Esophagus muscularis mucosa (tissue), 4 donors: Measurements from ENCODE around the gene TAF10. TPM values are rescaled to one million over a fixed set of nuclear protein-coding genes. Genes with fewer than 3 reads are reported as not detected.

Experiments
- DNase-seq: peaks from one replicate; pipeline ENCODE4 v3.0.0-alpha.2; 2017; ENCODE audit errors: extremely low spot score
- H3K27ac ChIP-seq, 4 donors: fragments of 200-600 bp; sonication (generic); replicated peaks in 1 of 4; 1 replicate in 3 of 4; 2 replicates in 1 of 4; pipeline ENCODE4 v1.5.1; 2016 to 2019; ENCODE audit warnings: mild to moderate bottlenecking in 1 of 4
- H3K27me3 ChIP-seq, 4 donors: fragments of 200-600 bp; sonication (generic); one replicate each; pipeline versions ENCODE4 v1.5.1 to v1.6.0; 2016 to 2019
- H3K36me3 ChIP-seq, 4 donors: fragments of 200-600 bp; sonication (generic); one replicate each; pipeline ENCODE4 v1.5.1; 2016 to 2019
- H3K4me1 ChIP-seq, 4 donors: fragments of 200-600 bp; sonication (generic); one replicate each; pipeline ENCODE4 v1.5.1; 2016 to 2019
- H3K4me3 ChIP-seq, 4 donors: fragments of 200-600 bp; sonication (generic); 1 replicate in 2 of 4; 2 replicates in 2 of 4; pipeline ENCODE4 v1.5.1; 2016 to 2019; ENCODE audit warnings: mild to moderate bottlenecking in 4 of 4, moderate library complexity in 1 of 4
- H3K9me3 ChIP-seq, 4 donors: fragments of 200-600 bp; sonication (generic); 1 replicate in 3 of 4; 2 replicates in 1 of 4; pipeline ENCODE4 v1.5.1; 2016 to 2019
- EP300 ChIP-seq: sonication (generic); formaldehyde crosslinking; IDR thresholded peaks from one replicate; pipeline ENCODE4 v1.6.1; 2017; ENCODE audit warnings: antibody characterized with exemption
- POLR2A ChIP-seq: fragments of 450-650 bp; IDR thresholded peaks from one replicate; pipeline ENCODE4 v1.6.1; 2017; ENCODE audit warnings: antibody characterized with exemption, moderate library complexity, mild to moderate bottlenecking, low read depth
- POLR2AphosphoS5 ChIP-seq, 2 donors: sonication (generic); formaldehyde crosslinking; IDR thresholded peaks; one replicate each; pipeline ENCODE4 v1.6.1; 2017; ENCODE audit warnings: antibody characterized with exemption in 2 of 2
- WGBS: methylation state at CpG from one replicate; pipeline ENCODE4 v1.1.5; 2018; 5-methylcytosine and 5-hydroxymethylcytosine counted together
- intact Hi-C: fragments of 100-400 bp; cut with DNase I; formaldehyde crosslinking; loops from one replicate; pipeline ENCODE4 v1.15.1; 2023
- total RNA-seq, 4 donors: library from RNA; depleted of rRNA; stranded (reverse); fragments of >200 nt; gene quantifications; one replicate each; pipeline versions ENCODE4 v1.1.0 to v1.2.1, GENCODE V29; 2016
- TF ChIP-seq, protein P1 (sequence below), 3 experiments: fragments of 200-600 bp in 2 of 3; fragments of 450-650 bp in 1 of 3; sonication (generic) in 2 of 3; IDR thresholded peaks; one replicate each; pipeline ENCODE4 v1.5.1; 2017 to 2019; ENCODE audit warnings: antibody characterized with exemption in 3 of 3, mild to moderate bottlenecking in 2 of 3, moderate library complexity in 1 of 3

TAF10 gene
- total RNA-seq, 4 donors from 2014 or later: 24.2 to 51.1 (median 43.4) TPM

DNA sequence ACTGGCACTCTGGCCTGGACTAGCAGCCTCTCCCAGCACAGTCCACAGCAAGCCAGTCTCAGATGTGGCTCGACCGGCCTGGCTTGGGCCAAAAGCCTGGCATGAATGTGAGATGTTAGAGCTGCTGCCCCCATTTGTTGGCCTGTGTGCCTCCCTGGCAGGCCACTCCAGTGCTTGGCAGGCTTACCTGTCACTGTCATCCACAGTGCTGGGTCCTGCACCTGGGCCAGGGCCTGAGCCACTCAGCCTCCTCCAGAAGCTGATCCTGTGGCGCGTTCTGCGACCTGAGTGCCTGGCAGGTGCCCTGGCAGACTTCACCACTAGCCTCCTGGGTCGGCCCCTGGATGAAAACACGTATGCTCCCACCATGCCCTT lies 44.7 kb downstream of the TAF10 start:
- H3K9me3 ChIP-seq: no peaks in the 10 kb centered on the region
- H3K36me3 ChIP-seq: peaks cover 0 to 61% (median 18%) of the 10 kb centered on the region in 4 donors
- H3K27me3 ChIP-seq: no peaks in the 10 kb centered on the region
- peak; percentile 79 for DNase-seq
- H3K4me3 ChIP-seq: no peak overlapping the region
- peaks cover 8 to 28% (median 20%) of the 10 kb centered on the region in 4 donors for H3K4me1 ChIP-seq
- intact Hi-C loops: no loop called here
- no peak overlapping the region for H3K27ac ChIP-seq
- TF ChIP-seq EP300: no peak
- TF ChIP-seq, protein P1, sequence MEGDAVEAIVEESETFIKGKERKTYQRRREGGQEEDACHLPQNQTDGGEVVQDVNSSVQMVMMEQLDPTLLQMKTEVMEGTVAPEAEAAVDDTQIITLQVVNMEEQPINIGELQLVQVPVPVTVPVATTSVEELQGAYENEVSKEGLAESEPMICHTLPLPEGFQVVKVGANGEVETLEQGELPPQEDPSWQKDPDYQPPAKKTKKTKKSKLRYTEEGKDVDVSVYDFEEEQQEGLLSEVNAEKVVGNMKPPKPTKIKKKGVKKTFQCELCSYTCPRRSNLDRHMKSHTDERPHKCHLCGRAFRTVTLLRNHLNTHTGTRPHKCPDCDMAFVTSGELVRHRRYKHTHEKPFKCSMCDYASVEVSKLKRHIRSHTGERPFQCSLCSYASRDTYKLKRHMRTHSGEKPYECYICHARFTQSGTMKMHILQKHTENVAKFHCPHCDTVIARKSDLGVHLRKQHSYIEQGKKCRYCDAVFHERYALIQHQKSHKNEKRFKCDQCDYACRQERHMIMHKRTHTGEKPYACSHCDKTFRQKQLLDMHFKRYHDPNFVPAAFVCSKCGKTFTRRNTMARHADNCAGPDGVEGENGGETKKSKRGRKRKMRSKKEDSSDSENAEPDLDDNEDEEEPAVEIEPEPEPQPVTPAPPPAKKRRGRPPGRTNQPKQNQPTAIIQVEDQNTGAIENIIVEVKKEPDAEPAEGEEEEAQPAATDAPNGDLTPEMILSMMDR (IDR thresholded peaks at IDR 0.05): no peak
- no peak for TF ChIP-seq POLR2A
- TF ChIP-seq POLR2AphosphoS5 (IDR thresholded peaks at IDR 0.05): no peak
- WGBS: no CpG with 5 or more reads among the region's 7 CpGs

DNA sequence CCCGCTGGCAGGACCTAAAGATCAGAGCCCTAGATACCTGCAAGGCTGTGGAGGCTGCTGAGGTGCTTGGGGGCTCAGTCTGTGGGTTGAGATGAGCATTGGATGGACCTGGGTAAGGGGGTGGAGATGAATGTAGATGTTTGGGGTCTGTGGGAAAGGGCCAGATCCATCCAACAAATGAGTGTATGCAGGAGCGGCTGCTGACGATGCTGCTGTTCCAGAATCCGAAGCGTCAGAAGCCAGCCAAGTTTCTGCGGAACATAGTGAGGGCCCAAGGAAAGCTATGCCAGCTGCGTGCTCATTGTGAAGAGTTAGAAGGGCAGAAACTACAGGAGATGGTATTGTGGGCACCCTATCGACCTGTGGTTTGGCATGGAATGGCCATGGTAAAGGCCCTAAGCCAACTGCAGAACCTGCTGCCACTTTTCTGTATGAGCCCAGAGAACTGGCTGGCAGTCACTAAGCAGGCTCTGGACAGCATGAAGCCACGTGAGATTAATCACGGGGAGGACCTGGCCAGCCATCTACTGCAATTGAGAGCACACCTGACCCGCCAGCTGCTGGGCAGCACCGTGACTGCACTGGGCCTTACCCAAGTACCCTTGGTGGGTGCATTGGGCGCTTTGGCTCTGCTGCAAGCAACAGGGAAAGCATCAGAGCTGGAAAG lies 45.2 kb downstream of the TAF10 start:
- Histone ChIP-seq H3K36me3 (peaks cover 0 to 61% (median 18%) of the 10 kb centered on the region in 4 donors), H3K27ac (no peak overlapping the region), H3K4me1 (peaks cover 8 to 23% (median 15%) of the 10 kb centered on the region in 4 donors), H3K27me3 (no peaks in the 10 kb centered on the region), H3K4me3 (no peak overlapping the region), H3K9me3 (no peaks in the 10 kb centered on the region)
- intact Hi-C loops: no loop called here
- DNase-seq: peak; percentile 66
- TF ChIP-seq EP300 (no peak), POLR2AphosphoS5 (IDR thresholded peaks at IDR 0.05) (no peak), POLR2A (no peak)
- TF ChIP-seq, protein P1 (IDR thresholded peaks at IDR 0.05): no peak
- 94% methylated on average over 8 of the region's 13 CpGs for WGBS

DNA sequence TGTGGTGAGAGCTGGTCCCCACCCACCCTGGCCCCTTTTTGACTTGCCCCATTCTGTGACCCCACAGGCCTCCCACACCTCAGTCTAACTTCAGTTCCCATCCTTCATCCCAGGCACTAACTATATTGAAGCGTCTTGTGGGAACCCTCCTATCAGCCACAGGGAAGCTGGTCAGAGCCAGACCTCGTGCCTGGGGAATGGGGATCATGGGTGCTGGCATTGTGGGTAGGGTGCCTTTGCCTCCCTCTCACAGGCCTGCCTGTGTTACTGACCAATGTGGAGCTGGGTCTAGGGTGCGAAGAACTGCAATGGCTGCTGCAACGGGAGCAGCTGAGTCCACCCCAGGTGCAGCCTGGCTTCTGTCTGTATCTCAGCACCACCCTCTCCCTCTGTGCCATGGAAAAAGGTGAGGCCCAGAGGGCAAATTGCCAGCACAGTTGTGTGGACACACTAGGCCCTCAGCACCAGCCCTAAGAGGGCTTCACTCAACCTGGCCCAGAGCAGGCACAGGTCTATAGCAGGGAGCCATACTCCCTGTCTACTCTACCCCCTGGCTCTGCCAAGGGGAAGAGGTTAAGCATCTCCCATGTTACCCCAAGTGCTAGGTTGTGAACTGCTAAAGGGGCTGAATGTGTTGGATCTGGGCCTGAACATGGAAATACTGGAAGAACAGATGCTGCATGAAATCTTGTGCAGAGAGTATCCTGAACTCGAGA lies 45.9 kb downstream of the TAF10 start:
- Histone ChIP-seq H3K36me3 (peaks cover 0 to 56% (median 18%) of the 10 kb centered on the region in 4 donors), H3K4me1 (peaks cover 8 to 16% (median 10%) of the 10 kb centered on the region in 4 donors), H3K27me3 (no peaks in the 10 kb centered on the region), H3K27ac (no peak overlapping the region), H3K9me3 (no peaks in the 10 kb centered on the region), H3K4me3 (no peak overlapping the region)
- intact Hi-C loops: no loop called here
- DNase-seq: peak; percentile 75
- WGBS: 96% methylated on average over 5 of the region's 5 CpGs
- TF ChIP-seq POLR2A: no peak
- TF ChIP-seq, protein P1 (IDR thresholded peaks at IDR 0.05): no peak
- no peak for TF ChIP-seq POLR2AphosphoS5 (IDR thresholded peaks at IDR 0.05)
- no peak for TF ChIP-seq EP300

DNA sequence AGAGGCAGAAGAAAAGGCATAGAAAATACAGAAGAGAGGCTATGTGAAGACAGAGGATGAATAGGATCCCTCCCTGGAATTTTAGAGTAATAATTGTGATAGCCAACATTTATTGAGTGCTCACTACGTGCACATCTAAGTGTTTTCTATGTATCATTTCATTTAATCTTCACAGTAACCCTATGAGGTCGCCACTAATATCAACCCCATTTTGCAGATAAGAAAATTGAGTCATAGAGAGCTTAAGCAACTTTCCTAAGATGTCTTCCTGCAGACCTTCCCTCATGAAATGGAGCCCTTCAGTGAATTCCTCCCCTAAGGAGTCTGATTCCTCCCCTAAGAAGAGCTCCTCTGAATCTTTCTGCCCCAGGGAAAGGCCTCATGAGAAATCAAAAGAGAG lies 46.7 kb downstream of the TAF10 start:
- Histone ChIP-seq H3K9me3 (no peaks in the 10 kb centered on the region), H3K4me3 (no peak overlapping the region), H3K4me1 (peaks cover 5 to 10% (median 8%) of the 10 kb centered on the region in 4 donors), H3K27me3 (no peaks in the 10 kb centered on the region), H3K36me3 (peaks cover 0 to 48% (median 18%) of the 10 kb centered on the region in 4 donors), H3K27ac (no peak overlapping the region)
- intact Hi-C loops: no loop called here
- TF ChIP-seq POLR2AphosphoS5 (IDR thresholded peaks at IDR 0.05) (no peak), POLR2A (no peak), EP300 (no peak)
- TF ChIP-seq, protein P1 (IDR thresholded peaks at IDR 0.05): no peak
- WGBS: 96% methylated on average over 2 of the region's 2 CpGs
- DNase-seq: no peak
